K562 (cell line): ENCODE measurements around the gene FOS. TPM values are rescaled to one million over a fixed set of nuclear protein-coding genes. Genes with fewer than 3 reads are reported as not detected.

Source experiments
- ADNP ChIP-seq: fragments of 200-800 bp; sonication (Bioruptor generic); IDR thresholded peaks from 2 replicates; pipeline ENCODE4 v1.6.1; 2016; ENCODE audit warnings: missing genetic modification characterization, missing compliant biosample characterization
- HDAC8 ChIP-seq: fragments of 450-650 bp; IDR thresholded peaks from 2 replicates; pipeline ENCODE4 v1.6.1; 2016; ENCODE audit warnings: mild to moderate bottlenecking, missing genetic modification characterization, moderate library complexity, missing compliant biosample characterization
- KDM4B ChIP-seq, 2 experiments: fragments of 450-650 bp in 1 of 2; sonication (generic) in 1 of 2; IDR thresholded peaks; 2 replicates each; pipeline ENCODE4 v1.6.1; 2016 to 2017; ENCODE audit warnings: borderline replicate concordance in 2 of 2, antibody characterized with exemption in 1 of 2, low read depth in 1 of 2, mild to moderate bottlenecking in 1 of 2
- KLF6 ChIP-seq: fragments of 250-450 bp; sonication (Bioruptor Pico); IDR thresholded peaks from 2 replicates; pipeline ENCODE4 v1.4.0; 2020; ENCODE audit warnings: mild to moderate bottlenecking, moderate library complexity, borderline replicate concordance
- MTF1 ChIP-seq: fragments of 250-450 bp; sonication (Bioruptor Pico); IDR thresholded peaks from 2 replicates; pipeline ENCODE4 v1.9.0; 2021; ENCODE audit warnings: moderate library complexity, mild to moderate bottlenecking, inconsistent platforms, borderline replicate concordance
- NRF1 ChIP-seq, 2 experiments: fragments of 450-650 bp; IDR thresholded peaks in 1 of 2; conservative IDR thresholded peaks in 1 of 2; 2 replicates each; pipeline ENCODE4 v1.6.1; 2014; ENCODE audit warnings: mild to moderate bottlenecking in 2 of 2
- SMAD1 ChIP-seq: fragments of 150-350 bp; IDR thresholded peaks from 2 replicates; pipeline ENCODE4 v1.6.1; 2014; ENCODE audit warnings: low read length, low read depth; ENCODE audit not compliant: partially characterized antibody
- STAT5A ChIP-seq: IDR thresholded peaks from 2 replicates; pipeline ENCODE4 v1.6.1; 2012; ENCODE audit warnings: low read length, inconsistent platforms, borderline replicate concordance
- TAF1 ChIP-seq: IDR thresholded peaks from 2 replicates; pipeline ENCODE4 v1.6.1; 2011; ENCODE audit warnings: mild to moderate bottlenecking, low read length, moderate library complexity; ENCODE audit not compliant: insufficient read depth, control insufficient read depth, severe bottlenecking; ENCODE audit errors: extremely low read depth
- TARDBP ChIP-seq: fragments of 450-650 bp; IDR thresholded peaks from 2 replicates; pipeline ENCODE4 v1.6.1; 2016
- TCF7L2 ChIP-seq: fragments of 150-350 bp; IDR thresholded peaks from 2 replicates; pipeline ENCODE4 v1.6.1; 2016; ENCODE audit warnings: low read depth, mild to moderate bottlenecking, low read length, moderate library complexity
- TEAD4 ChIP-seq, 2 experiments: sonication (generic) in 1 of 2; formaldehyde crosslinking in 1 of 2; IDR thresholded peaks; 2 replicates each; pipeline versions ENCODE4 v1.6.1 to v1.8.0; 2012 to 2022; ENCODE audit warnings: borderline replicate concordance in 1 of 2, inconsistent platforms in 1 of 2, low read length in 1 of 2, mild to moderate bottlenecking in 1 of 2, missing genetic modification reagents in 1 of 2
- TRIM25 ChIP-seq: fragments of 450-650 bp; IDR thresholded peaks from 2 replicates; pipeline ENCODE4 v1.7.0; 2016; ENCODE audit warnings: borderline replicate concordance
- ZBTB8A ChIP-seq: fragments of 450-650 bp; IDR thresholded peaks from 2 replicates; pipeline ENCODE4 v1.6.1; 2018; ENCODE audit warnings: mild to moderate bottlenecking, moderate library complexity; ENCODE audit not compliant: partially characterized antibody
- ZFP36 ChIP-seq: fragments of 150-350 bp; IDR thresholded peaks from 2 replicates; pipeline ENCODE4 v1.6.1; 2018; ENCODE audit warnings: low read length, low read depth; ENCODE audit not compliant: partially characterized antibody
- ZNF3 ChIP-seq: fragments of 250-450 bp; sonication (Bioruptor Pico); IDR thresholded peaks from 2 replicates; pipeline ENCODE4 v1.5.0; 2021; ENCODE audit warnings: mild to moderate bottlenecking, moderate library complexity
- ZNF354B ChIP-seq: fragments of 250-450 bp; sonication (Bioruptor Pico); IDR thresholded peaks from 2 replicates; pipeline ENCODE4 v1.4.0; 2020
- ZNF436 ChIP-seq: fragments of 250-450, 450-650 bp; sonication (Bioruptor Pico); formaldehyde crosslinking; IDR thresholded peaks from 2 replicates; pipeline ENCODE4 v1.7.0; 2020; ENCODE audit warnings: mild to moderate bottlenecking
- polyA plus RNA-seq, 8 experiments: library from polyadenylated mRNA; depleted of rRNA in 4 of 8; stranded (reverse) in 5 of 8; unstranded in 3 of 8; fragments of >200 nt; fragmentation: Nextera tagmentation in 2 of 8; fragmentation: Illumina TruSeq in 1 of 8; extraction: Ambion mirVana in 2 of 8; extraction: Trizol in 1 of 8; gene quantifications; 2 replicates each; pipeline versions ENCODE4 v1.2.1 to v1.2.3, GENCODE V29; 2011 to 2014; ENCODE audit warnings: inconsistent platforms in 1 of 8, missing spikeins in 1 of 8
- total RNA-seq, 7 experiments: library from RNA; depleted of rRNA in 6 of 7; stranded (reverse); fragments of >200 nt in 6 of 7; fragmentation: Illumina TruSeq in 2 of 7; extraction: Trizol in 2 of 7; gene quantifications; 2 replicates each; pipeline versions ENCODE4 v1.2.1 to v1.2.3, GENCODE V29; 2011 to 2021; ENCODE audit warnings: low replicate concordance in 1 of 7
- TF ChIP-seq, protein P1 (sequence below): fragments of 250-450 bp; sonication (Bioruptor Pico); IDR thresholded peaks from 2 replicates; pipeline ENCODE4 v1.8.0; 2022; ENCODE audit warnings: moderate library complexity, mild to moderate bottlenecking, inconsistent platforms
- TF ChIP-seq, protein P2 (sequence below): fragments of 250-450 bp; sonication (Bioruptor Pico); IDR thresholded peaks from 2 replicates; pipeline ENCODE4 v1.5.0; 2021; ENCODE audit warnings: mild to moderate bottlenecking, borderline replicate concordance

Gene FOS
- total and polyA plus RNA-seq, 9 of the 15 experiments (the other 6 are each of a cell fraction or from before 2014, with no cell fraction given): 0.54 to 13.8 (median 8.9) TPM

DNA sequence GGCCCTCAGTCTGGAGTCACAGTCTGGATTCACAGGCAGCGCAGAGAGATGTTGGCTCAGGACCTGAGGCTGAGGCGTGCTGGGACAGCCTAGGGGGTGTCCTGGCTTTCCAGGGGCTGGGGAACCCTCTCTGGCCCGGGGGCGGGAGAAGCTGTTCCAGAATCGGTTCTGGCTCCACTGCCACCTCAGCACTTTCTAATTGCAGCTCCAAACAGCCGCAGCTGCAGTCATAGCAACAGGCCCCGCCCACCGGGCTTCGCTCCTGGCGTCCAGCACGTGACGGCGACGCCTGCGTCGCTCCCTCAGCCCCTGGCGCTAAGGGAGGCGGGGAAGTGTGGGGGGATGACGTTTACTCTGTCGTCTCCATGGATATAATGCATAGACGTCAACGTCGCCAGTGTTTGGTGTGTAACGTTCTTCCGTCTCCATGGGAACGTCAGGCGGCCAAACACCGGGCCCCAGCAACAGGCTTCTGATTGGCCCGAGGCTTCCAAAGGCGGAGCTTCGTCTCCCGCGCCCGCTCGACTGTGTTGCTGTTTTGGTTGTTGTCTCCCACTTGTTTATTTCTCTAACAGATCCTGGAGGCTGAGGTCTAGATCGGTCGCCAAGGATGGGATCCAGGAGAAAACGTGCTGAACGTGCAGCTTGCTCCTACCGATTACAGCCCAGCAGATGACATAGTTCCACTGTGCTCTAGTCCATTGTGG is 19.7 kb upstream of the FOS start (continued):
- TF ChIP-seq NRF1 (conservative IDR thresholded peaks at IDR 0.05 in 1 of 2, IDR thresholded peaks at IDR 0.05 in 1 of 2): peak; percentile 86 to 89
- TF ChIP-seq KLF6 (CRISPR knock-in tag): no peak
- TF ChIP-seq ZNF3 (CRISPR knock-in tag): no peak
- no peak for TF ChIP-seq HDAC8
- no peak for TF ChIP-seq TAF1
- no peak for TF ChIP-seq ZNF436 (CRISPR knock-in tag)
- TF ChIP-seq ZFP36: no peak
- no peak for TF ChIP-seq TRIM25
- no peak for TF ChIP-seq ZNF354B (CRISPR knock-in tag)
- TF ChIP-seq, protein P1, sequence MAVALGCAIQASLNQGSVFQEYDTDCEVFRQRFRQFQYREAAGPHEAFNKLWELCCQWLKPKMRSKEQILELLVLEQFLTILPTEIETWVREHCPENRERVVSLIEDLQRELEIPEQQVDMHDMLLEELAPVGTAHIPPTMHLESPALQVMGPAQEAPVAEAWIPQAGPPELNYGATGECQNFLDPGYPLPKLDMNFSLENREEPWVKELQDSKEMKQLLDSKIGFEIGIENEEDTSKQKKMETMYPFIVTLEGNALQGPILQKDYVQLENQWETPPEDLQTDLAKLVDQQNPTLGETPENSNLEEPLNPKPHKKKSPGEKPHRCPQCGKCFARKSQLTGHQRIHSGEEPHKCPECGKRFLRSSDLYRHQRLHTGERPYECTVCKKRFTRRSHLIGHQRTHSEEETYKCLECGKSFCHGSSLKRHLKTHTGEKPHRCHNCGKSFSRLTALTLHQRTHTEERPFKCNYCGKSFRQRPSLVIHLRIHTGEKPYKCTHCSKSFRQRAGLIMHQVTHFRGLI (CRISPR knock-in tag): no peak
- no peak for TF ChIP-seq ZBTB8A
- no peak for TF ChIP-seq TARDBP
- TF ChIP-seq MTF1 (CRISPR knock-in tag): no peak
- TF ChIP-seq STAT5A: no peak
- no peak for TF ChIP-seq ADNP (tag)
- no peak for TF ChIP-seq TEAD4 (IDR thresholded peaks at IDR 0.05; ENCODE audit: low read length)
- TF ChIP-seq TEAD4 (CRISPR knock-in tag; IDR thresholded peaks at IDR 0.05; ENCODE audit: borderline replicate concordance): no peak
- TF ChIP-seq SMAD1: no peak
- TF ChIP-seq, protein P2, sequence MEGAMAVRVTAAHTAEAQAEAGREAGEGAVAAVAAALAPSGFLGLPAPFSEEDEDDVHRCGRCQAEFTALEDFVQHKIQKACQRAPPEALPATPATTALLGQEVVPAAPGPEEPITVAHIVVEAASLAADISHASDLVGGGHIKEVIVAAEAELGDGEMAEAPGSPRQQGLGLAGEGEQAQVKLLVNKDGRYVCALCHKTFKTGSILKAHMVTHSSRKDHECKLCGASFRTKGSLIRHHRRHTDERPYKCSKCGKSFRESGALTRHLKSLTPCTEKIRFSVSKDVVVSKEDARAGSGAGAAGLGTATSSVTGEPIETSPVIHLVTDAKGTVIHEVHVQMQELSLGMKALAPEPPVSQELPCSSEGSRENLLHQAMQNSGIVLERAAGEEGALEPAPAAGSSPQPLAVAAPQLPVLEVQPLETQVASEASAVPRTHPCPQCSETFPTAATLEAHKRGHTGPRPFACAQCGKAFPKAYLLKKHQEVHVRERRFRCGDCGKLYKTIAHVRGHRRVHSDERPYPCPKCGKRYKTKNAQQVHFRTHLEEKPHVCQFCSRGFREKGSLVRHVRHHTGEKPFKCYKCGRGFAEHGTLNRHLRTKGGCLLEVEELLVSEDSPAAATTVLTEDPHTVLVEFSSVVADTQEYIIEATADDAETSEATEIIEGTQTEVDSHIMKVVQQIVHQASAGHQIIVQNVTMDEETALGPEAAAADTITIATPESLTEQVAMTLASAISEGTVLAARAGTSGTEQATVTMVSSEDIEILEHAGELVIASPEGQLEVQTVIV: no peak
- TF ChIP-seq TCF7L2: no peak
- no peak for TF ChIP-seq KDM4B (IDR thresholded peaks at IDR 0.05; ENCODE audit: borderline replicate concordance in 2 of 2, low read depth in 1 of 2)
